GM12873 (cell line): ENCODE data around the gene ZNF92.

ENCODE experiments used
- CTCF ChIP-seq: IDR thresholded peaks from 2 replicates; pipeline ENCODE4 v1.5.1; 2012; ENCODE audit warnings: low read depth, mild to moderate bottlenecking, moderate library complexity, low read length, control low read depth; ENCODE audit not compliant: insufficient read depth; ENCODE audit errors: missing control alignments

ZNF92 gene

DNA sequence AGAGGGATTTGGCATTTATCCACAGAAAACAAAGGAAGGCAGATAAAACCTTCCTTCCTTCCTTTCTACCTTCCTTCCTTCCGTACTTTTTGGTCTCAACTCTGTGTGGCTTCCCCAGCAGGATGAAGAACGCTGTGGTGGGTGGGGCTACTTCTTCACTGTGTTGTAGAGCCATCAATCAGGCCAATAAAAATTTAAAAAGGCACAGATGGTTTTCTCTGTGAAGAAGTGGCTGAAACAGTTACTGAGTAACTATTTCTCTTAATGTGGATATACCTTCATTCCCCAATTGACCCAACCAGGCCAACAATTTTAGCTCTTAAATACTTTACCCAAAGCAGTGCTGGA lies 75.8 kb downstream of the ZNF92 start:
- no peak for TF ChIP-seq CTCF
